GM18502 (cell line): Measurements from ENCODE around the gene RASA3.

Experiments
- ATAC-seq: cut with Tn5 transposase; IDR thresholded peaks from one replicate; pipeline ENCODE4 v1.9.1; 2021; ENCODE audit warnings: mild to moderate bottlenecking; ENCODE audit not compliant: unreplicated experiment, poor library complexity

RASA3 gene

GRCh38 chr13:114043421-114044053 lies 88.9 kb downstream of the RASA3 start:
- no peak for ATAC-seq

DNA sequence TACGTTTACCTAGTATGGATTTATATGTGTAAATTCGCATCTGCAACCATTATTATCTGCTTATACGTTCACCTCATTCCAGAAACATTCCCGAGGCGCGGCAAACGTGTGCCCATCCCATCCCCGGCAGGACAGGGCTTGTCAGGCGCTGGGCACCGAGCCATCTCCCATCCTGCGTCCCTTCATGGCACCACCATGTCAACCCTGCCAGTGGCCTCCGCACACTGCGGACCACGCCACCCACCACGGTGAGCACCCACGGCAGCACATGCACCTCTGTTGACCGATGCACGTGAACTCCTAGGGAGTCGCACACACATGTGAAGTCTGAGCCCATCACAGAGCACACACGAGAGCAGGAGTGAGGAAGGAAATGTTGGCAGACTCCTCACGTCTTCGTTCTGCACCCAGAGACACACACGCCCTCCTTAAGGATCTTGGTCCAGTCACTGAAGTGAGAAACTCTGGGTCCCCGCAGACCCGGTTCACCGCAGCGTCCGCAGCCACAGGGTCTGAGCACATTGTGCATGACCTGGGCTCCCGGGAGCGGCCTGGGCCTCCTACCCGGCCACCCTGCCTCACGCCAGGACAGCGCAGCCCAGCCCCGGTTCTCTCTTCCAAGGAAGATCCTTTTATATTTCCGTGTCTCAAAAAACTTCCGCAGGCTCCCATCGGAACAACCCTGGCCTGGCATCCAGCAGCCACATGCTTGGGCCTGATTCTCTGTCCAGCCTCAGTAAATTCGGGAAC lies 90.2 kb downstream of the RASA3 start:
- no peak for ATAC-seq

DNA sequence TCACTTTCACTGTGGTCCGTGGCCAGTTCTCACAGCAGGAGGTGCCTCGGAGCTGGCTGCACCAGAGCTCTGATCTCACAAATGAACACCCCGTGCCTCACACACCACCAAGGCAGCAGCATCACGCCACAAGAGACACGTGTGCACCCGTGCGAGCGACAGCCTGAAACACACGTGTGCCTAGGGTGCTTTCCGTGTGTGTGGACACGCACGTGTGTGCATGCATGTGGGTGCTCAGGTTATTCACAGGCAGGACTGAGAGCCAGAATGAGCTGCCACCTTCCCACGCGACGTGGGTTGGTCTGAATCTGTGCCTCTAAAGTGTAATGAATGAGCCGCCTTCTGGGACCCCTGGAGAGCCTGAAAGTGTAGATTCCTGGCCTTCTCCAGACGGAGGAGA lies 90.9 kb downstream of the RASA3 start:
- ATAC-seq, result no peak

DNA sequence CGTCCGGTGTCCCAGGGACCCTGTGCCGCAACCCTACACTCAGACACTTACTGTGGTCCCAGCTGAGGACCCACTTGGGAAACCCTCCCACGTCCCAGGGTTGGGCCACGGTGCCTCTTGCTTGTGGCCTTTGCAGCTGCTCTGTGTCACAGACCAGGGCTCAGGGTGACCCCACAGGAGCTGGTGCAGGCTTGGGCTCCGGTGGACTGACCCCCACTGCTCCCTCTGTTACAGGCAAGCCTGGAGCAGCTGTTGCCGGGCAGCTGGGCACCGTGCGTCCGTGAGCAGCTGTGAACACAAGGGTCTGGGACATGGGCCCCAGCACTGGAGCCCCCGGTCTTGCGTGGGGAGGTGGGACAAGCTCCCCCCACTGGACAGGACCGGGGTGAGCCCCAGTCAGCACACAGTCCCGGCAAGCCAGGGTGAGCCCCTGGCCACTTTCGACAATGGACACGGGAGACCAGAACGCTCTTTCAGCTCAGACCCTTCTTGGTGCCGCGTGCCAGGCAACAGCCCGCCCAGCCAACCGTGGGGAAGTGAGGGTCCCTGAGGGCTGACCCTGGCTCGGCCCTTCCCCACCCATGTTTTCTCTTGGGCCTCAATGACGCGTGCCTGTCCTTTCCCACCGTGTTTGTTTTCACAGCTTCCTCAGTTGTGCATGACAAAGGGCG lies 92.8 kb downstream of the RASA3 start:
- no peak for ATAC-seq

DNA sequence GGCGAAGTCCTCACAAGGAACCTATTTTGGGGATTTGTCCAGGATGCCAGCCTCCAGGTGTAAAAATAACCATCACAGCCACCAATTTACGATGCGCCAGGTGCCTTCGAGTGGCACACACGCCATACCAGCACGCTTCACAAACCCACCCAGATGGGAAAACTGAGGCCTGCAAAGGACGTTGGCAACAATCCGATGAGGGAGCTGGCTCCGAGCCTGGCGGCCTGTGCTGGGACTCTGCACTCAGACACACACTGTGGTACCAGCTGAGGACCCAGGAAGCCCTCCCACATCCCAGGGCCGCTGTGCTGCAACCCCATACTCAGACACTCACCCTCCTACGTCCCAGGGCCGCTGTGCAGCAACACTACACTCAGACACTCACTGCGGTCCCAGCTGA lies 93.5 kb downstream of the RASA3 start:
- no peak for ATAC-seq

GRCh38 chr13:114038211-114038613 lies 94.2 kb downstream of the RASA3 start:
- ATAC-seq, result no peak

DNA sequence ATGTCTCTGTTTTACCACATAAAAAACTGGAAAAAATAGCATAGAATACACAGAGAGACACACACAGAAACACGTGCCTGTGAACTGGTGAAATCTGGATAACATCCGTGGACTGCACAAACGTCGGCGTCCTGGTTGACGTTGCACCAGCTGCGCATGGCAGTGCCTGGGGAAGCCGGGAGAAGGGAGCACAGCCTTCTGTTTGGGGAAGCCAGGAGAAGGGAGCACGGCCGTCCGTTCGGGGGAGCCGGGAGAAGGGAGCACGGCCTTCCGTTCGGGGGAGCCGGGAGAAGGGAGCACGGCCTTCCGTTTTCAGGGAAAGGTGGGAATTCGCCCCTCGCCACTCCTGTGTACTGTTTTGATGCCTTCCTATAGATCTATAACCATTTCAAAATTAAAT lies 94.7 kb downstream of the RASA3 start:
- no peak for ATAC-seq

- ATAC-seq, result no peak
Observed at GRCh38 chr13:114035583-114036531, 96.6 kb downstream of the RASA3 start.

DNA sequence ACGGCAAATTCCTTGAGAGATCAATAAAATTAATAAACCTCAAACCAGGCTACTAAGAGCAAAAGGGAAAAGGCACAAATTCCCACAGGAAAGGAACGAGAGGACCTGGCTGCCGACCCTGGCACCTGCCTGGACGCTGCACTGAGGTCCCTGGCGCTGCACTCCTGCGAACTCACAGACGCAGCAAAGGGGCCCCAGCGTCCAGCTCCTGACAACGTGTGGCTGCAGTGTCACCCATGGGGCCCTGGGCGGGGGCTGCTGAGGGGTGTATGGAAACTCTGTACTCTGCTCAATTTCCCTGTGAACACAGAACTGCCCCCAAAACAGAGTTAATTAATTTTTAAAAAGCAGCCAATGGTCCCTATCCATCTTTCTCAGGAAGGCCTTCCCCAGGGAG lies 97.2 kb downstream of the RASA3 start:
- no peak for ATAC-seq

- ATAC-seq, result no peak
Observed at GRCh38 chr13:114034481-114034891, 97.9 kb downstream of the RASA3 start.

DNA sequence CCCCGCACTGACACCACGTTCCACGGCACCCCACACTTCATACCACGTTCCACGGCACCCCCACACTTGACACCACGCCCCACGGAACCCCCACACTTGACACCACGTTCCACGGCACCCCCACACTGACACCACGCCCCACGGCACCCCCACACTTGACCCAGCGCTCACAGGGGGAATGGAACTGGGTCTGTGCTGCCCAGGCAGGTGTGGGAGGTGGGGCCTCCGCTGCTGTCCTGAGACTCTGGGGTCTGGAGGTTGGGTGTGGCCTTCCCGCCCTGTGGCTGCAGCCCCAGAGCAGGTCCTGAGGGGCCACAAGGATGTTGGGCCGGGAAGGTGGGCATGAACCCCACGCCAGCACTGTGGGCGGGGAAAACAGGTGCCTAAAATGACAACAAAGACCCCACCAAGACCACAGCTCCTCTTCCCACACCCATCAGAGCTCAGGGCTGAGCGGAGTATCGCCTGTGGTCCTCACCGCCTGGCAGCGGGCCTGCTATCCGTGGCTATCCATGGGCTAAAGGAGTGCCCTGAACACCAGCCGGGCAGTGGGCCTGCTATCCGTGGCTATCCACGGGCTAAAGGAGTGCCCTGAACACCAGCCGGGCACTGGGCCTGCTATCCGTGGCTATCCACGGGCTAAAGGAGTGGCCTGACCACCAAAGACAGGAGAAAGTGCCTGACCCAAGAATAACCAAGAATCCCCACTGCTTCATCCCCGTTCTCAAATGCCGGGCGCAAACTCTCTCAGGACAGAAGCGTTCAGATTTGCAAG lies 98.7 kb downstream of the RASA3 start:
- ATAC-seq, result no peak

DNA sequence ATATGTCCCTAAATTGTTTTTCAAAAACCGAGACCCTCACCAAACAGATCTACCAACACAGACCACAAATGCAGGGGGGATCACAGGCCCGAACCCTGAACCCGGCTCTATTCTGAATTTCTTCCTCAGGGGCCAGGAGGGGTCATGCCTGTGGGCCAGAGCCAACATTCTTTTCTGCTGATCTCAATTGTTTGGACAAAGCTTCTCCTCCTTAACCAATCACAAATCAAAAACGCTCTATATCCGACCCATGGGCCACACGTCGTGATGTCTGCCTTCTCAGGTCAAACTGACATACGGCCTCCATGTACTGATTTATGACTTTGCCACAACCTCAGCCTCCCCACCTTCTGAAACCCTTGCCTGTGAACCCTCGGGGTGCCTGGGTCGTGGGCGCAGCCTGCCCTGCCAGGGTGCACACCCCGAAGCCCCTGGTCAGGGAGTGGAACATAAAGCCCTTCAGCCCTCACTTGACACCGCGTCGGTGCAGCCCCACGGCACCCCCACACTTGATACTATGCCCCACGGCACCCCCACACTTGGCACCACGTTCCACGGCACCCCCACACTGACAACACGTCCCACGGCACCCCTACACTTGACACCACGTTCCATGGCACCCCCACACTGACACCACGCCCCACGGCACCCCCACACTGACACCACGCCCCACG lies 100.2 kb downstream of the RASA3 start:
- no peak for ATAC-seq

DNA sequence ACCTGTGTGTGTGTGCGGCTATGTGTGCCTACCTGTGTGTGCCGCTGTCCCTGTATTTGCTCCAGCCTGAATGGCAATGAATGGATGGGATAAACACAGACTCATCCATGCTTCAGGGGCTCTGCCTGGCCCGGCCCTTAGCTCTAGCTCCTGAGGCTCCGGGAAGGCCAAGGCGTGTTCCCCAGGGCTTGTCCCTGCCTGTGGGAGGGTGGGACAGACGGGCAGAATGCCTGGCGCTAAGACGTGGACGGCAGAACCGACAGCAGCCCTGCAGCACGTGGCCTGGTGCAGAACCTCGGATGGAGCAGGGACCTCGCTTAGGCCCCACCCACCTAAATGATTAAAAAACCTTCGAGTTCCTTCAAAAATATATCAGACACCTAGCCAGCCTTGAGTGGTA lies 100.8 kb downstream of the RASA3 start:
- no peak for ATAC-seq

DNA sequence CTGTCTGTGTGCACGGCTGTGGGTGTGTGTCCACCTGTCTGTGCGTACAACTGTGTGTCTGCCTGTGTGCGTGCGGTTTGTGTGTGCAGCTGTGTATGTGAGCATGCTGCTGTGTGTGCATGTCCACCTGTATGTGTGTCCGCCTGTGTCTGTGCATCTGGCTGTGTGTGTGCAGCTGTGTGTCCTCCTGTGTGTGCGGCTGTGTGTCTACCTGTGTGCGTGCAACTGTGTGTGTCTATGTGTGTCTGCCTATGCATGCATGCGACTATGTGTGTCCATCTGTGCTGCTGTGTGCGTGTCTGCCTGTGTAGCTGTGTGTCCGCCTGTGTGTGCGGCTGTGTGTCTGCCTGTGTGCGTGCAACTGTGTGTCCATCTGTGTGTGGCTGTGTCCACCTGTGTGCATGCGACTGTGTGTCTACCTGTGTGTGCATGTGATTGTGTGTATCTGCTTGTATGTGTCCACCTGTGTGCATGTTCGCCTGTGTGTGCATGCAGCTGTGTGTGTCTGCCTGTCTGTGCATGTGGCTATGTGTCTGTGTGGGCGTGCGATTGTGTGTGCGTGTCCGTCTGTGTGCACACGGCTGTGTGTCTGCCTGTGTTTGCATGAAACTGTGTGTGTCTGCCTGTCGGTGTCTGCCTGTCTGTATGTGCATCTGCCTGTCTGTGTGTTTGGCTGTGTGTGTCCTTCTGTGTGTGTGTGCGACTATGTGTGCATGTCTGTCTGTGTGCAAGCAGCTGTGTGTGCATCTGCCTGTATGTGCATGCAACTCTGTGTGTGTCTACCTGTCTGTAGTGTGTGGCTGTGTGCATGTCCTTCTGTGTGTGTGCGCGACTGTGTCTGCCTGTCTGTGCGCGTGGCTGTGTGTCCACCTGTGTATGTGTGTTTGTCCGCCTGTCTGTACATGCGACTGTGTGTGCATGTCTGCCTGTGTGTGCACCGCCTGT lies 101.5 kb downstream of the RASA3 start:
- ATAC-seq, result no peak

DNA sequence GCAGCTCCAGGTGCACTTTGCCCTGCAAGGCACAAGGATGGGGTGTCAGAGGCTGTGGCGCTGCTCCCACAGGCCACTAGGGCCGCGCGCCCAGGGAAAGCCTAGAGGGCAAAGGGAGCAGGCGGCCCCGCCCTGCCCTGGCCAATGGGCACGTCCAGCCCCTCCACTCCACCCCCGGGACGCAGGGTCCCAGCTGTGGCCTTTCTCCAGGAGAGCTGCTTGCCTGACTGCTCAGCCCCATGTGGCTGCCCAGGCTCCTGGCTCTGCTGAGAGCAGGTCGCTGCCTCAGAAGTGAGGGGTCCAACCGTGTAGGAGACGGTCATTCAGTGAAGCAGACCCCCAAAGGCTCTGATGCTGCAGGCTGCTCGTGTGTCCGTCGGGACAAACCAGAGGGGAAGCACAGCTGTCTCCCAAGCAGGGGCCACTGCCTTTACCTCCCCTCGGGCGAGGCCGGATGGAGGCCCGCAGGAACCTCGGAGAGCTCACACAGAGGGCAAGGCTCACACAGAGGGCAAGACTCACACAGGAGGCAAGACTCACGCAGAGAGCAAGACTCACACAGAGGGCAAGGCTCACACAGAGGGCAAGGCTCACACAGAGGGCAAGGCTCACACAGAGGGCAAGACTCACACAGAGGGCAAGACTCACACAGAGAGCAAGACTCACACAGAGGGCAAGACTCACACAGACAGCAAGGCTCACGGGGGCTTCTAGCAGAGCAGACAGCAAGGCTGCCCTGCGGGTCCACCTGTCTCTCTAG lies 102.4 kb downstream of the RASA3 start:
- ATAC-seq, result no peak

GRCh38 chr13:114027826-114028225 lies 104.6 kb downstream of the RASA3 start:
- no peak for ATAC-seq

DNA sequence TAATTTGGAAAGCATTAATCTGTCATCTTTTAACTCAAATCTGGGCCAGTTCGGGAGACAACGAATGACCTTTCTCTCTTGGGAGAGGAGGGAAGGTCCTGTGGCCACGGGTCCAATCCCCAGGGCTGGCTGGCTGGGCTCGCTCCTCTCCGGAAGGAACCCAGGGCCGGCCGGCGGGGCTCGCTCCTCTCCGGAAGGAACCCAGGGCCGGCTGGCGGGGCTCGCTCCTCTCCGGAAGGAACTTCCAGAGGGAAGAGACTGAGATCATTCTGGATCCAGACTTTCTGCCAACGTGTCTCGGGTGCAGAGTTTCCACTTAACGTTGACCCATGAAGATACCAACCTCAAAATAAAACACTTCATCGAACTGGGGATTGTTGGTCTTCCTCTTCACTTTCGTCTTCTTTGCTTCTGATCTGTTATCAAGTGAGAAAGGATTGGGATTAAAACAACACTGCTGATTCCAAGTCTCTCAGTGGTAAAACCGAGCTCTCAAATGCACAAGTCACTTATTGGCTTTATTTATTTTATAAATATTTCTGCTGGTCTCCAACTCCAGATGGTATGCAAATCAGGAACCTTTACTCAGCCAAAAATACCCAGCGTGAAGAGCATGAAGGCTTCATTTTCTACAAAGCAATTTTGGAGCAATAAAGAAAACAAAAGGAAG lies 105.2 kb downstream of the RASA3 start:
- ATAC-seq, result no peak
